ENCODE measurements around the gene STX5.

DNA sequence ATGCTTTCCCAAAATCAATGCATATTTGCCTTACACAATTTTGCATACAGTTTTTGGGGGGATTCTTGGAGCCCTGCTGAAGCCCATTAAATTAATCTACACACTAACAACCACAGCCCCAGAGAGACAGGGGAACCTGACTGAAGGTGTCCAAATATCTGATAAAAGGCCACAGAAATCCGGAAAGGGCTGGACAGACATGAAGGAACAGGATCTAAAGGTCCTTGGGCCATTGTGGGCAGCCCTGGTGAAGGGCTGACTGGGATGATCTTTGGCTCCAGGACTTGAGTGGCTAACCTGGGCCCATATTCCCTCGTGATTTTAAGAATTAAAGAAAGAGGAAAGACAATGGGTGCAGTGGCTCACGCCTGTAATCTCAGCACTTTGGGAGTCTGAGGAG lies 14.3 kb upstream of the STX5 start:
- TF ChIP-seq, protein P1, sequence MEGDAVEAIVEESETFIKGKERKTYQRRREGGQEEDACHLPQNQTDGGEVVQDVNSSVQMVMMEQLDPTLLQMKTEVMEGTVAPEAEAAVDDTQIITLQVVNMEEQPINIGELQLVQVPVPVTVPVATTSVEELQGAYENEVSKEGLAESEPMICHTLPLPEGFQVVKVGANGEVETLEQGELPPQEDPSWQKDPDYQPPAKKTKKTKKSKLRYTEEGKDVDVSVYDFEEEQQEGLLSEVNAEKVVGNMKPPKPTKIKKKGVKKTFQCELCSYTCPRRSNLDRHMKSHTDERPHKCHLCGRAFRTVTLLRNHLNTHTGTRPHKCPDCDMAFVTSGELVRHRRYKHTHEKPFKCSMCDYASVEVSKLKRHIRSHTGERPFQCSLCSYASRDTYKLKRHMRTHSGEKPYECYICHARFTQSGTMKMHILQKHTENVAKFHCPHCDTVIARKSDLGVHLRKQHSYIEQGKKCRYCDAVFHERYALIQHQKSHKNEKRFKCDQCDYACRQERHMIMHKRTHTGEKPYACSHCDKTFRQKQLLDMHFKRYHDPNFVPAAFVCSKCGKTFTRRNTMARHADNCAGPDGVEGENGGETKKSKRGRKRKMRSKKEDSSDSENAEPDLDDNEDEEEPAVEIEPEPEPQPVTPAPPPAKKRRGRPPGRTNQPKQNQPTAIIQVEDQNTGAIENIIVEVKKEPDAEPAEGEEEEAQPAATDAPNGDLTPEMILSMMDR (IDR thresholded peaks at IDR 0.05; ENCODE audit: insufficient read depth, low read length): no peak
- TF ChIP-seq SPI1 (IDR thresholded peaks at IDR 0.05; ENCODE audit: borderline replicate concordance, low read depth) (no peak), POLR2AphosphoS5 (IDR thresholded peaks at IDR 0.05; ENCODE audit: low read depth) (no peak)

Data from HL-60 (cell line).